ENCODE data around the gene ADAMTS1. TPM values are rescaled to one million over a fixed set of nuclear protein-coding genes. Genes with fewer than 3 reads are reported as not detected.

The ADAMTS1 gene
- total RNA-seq, 1 donor from 2014 or later, result 1.7 TPM

- intact Hi-C loops (cut with micrococcal nuclease), result no loop called here
- Mint-ChIP-seq H3K4me1 (ENCODE audit: low read depth) (no peaks in the 10 kb centered on the region), H3K27me3 (ENCODE audit: insufficient read depth) (peaks cover 5% of the 10 kb centered on the region)
Observed at GRCh38 chr21:26800970-26801431, 44.2 kb downstream of the ADAMTS1 start.

GRCh38 chr21:26800455-26800854, 44.8 kb downstream of the ADAMTS1 start:
- peaks cover 5% of the 10 kb centered on the region for H3K27me3 Mint-ChIP-seq (ENCODE audit: insufficient read depth)
- H3K27ac Mint-ChIP-seq, result no peak overlapping the region
- H3K4me3 Mint-ChIP-seq, result no peak overlapping the region
- H3K9me3 Mint-ChIP-seq, result no peaks in the 10 kb centered on the region
- DNase-seq (ENCODE audit: low spot score), result no peak
- H3K4me1 Mint-ChIP-seq (ENCODE audit: low read depth), result no peaks in the 10 kb centered on the region
- intact Hi-C loops (cut with micrococcal nuclease), result no loop called here
- H3K36me3 Mint-ChIP-seq (ENCODE audit: low read depth), result no peaks in the 10 kb centered on the region

More at GRCh38 chr21:26800970-26801431, 44.2 kb downstream of the ADAMTS1 start:
- Mint-ChIP-seq H3K9me3 (no peaks in the 10 kb centered on the region), H3K4me3 (no peak overlapping the region), H3K27ac (no peak overlapping the region), H3K36me3 (ENCODE audit: low read depth) (no peaks in the 10 kb centered on the region)
- no peak for DNase-seq (ENCODE audit: low spot score)

- no peak overlapping the region for H3K27ac Mint-ChIP-seq
- H3K27me3 Mint-ChIP-seq (ENCODE audit: insufficient read depth), result peaks cover 5% of the 10 kb centered on the region
- DNase-seq (ENCODE audit: low spot score), result no peak
- intact Hi-C loops (cut with micrococcal nuclease), result no loop called here
- no peaks in the 10 kb centered on the region for H3K4me1 Mint-ChIP-seq (ENCODE audit: low read depth)
- H3K9me3 Mint-ChIP-seq, result no peaks in the 10 kb centered on the region
- H3K4me3 Mint-ChIP-seq, result no peak overlapping the region
- H3K36me3 Mint-ChIP-seq (ENCODE audit: low read depth), result no peaks in the 10 kb centered on the region
Observed at GRCh38 chr21:26800001-26800400, 45.2 kb downstream of the ADAMTS1 start.

GRCh38 chr21:26798856-26799751, 46.1 kb downstream of the ADAMTS1 start:
- no peak for DNase-seq (ENCODE audit: low spot score)
- H3K9me3 Mint-ChIP-seq, result no peaks in the 10 kb centered on the region
- H3K4me1 Mint-ChIP-seq (ENCODE audit: low read depth), result no peaks in the 10 kb centered on the region
- H3K36me3 Mint-ChIP-seq (ENCODE audit: low read depth), result no peaks in the 10 kb centered on the region
- intact Hi-C loops (cut with micrococcal nuclease), result no loop called here
- no peak overlapping the region for H3K27ac Mint-ChIP-seq
- no peak overlapping the region for H3K4me3 Mint-ChIP-seq
- peaks cover 5% of the 10 kb centered on the region for H3K27me3 Mint-ChIP-seq (ENCODE audit: insufficient read depth)

- Mint-ChIP-seq H3K4me1 (ENCODE audit: low read depth) (no peaks in the 10 kb centered on the region), H3K4me3 (no peak overlapping the region), H3K27me3 (ENCODE audit: insufficient read depth) (peaks cover 5% of the 10 kb centered on the region), H3K36me3 (ENCODE audit: low read depth) (no peaks in the 10 kb centered on the region), H3K27ac (no peak overlapping the region), H3K9me3 (no peaks in the 10 kb centered on the region)
- DNase-seq (ENCODE audit: low spot score), result no peak
- intact Hi-C loops (cut with micrococcal nuclease), result no loop called here
Observed at GRCh38 chr21:26797878-26798456, 47.2 kb downstream of the ADAMTS1 start.

- no peak for DNase-seq (ENCODE audit: low spot score)
- intact Hi-C loops (cut with micrococcal nuclease), result no loop called here
- Mint-ChIP-seq H3K27ac (no peak overlapping the region), H3K4me3 (no peak overlapping the region), H3K9me3 (no peaks in the 10 kb centered on the region), H3K27me3 (ENCODE audit: insufficient read depth) (peaks cover 3% of the 10 kb centered on the region), H3K4me1 (ENCODE audit: low read depth) (no peaks in the 10 kb centered on the region), H3K36me3 (ENCODE audit: low read depth) (no peaks in the 10 kb centered on the region)
Observed at GRCh38 chr21:26795866-26796329, 49.3 kb downstream of the ADAMTS1 start.

- no peak for DNase-seq (ENCODE audit: low spot score)
- H3K4me3 Mint-ChIP-seq, result no peak overlapping the region
- intact Hi-C loops (cut with micrococcal nuclease), result no loop called here
- H3K36me3 Mint-ChIP-seq (ENCODE audit: low read depth), result no peaks in the 10 kb centered on the region
- H3K9me3 Mint-ChIP-seq, result no peaks in the 10 kb centered on the region
- no peak overlapping the region for H3K27ac Mint-ChIP-seq
- peaks cover 3% of the 10 kb centered on the region for H3K27me3 Mint-ChIP-seq (ENCODE audit: insufficient read depth)
- H3K4me1 Mint-ChIP-seq (ENCODE audit: low read depth), result no peaks in the 10 kb centered on the region
Observed at GRCh38 chr21:26795412-26795805, 49.8 kb downstream of the ADAMTS1 start.

- H3K27ac Mint-ChIP-seq, result no peak overlapping the region
- H3K27me3 Mint-ChIP-seq (ENCODE audit: insufficient read depth), result peaks cover 3% of the 10 kb centered on the region
- H3K4me1 Mint-ChIP-seq (ENCODE audit: low read depth), result no peaks in the 10 kb centered on the region
- H3K9me3 Mint-ChIP-seq, result no peaks in the 10 kb centered on the region
- H3K36me3 Mint-ChIP-seq (ENCODE audit: low read depth), result no peaks in the 10 kb centered on the region
- no peak for DNase-seq (ENCODE audit: low spot score)
- intact Hi-C loops (cut with micrococcal nuclease), result no loop called here
- no peak overlapping the region for H3K4me3 Mint-ChIP-seq
Observed at GRCh38 chr21:26794597-26795411, 50.4 kb downstream of the ADAMTS1 start.

GRCh38 chr21:26790296-26790695, 54.9 kb downstream of the ADAMTS1 start:
- Mint-ChIP-seq H3K27me3 (ENCODE audit: insufficient read depth) (no peaks in the 10 kb centered on the region), H3K4me1 (ENCODE audit: low read depth) (no peaks in the 10 kb centered on the region), H3K27ac (no peak overlapping the region), H3K4me3 (no peak overlapping the region), H3K9me3 (no peaks in the 10 kb centered on the region), H3K36me3 (ENCODE audit: low read depth) (no peaks in the 10 kb centered on the region)
- no peak for DNase-seq (ENCODE audit: low spot score)
- intact Hi-C loops (cut with micrococcal nuclease), result no loop called here

- intact Hi-C loops (cut with micrococcal nuclease), result no loop called here
- DNase-seq (ENCODE audit: low spot score), result no peak
- Mint-ChIP-seq H3K36me3 (ENCODE audit: low read depth) (no peaks in the 10 kb centered on the region), H3K9me3 (no peaks in the 10 kb centered on the region), H3K4me3 (no peak overlapping the region), H3K4me1 (ENCODE audit: low read depth) (no peaks in the 10 kb centered on the region), H3K27me3 (ENCODE audit: insufficient read depth) (no peaks in the 10 kb centered on the region), H3K27ac (no peak overlapping the region)
Observed at GRCh38 chr21:26788790-26789189, 56.4 kb downstream of the ADAMTS1 start.

Measured in activated T-helper 1 cell treated with anti-CD3 and anti-CD28 coated beads, Interleukin-12 subunit alpha, Interleukin-12 subunit beta, Interleukin-2, Interleukin-4 antibody, amounts not matched to agents 30 ng/mL and 10 ng/mL and 1 ng/mL, durations not matched to agents 14 hours and 24 hours and 36 hours (primary cell).